ENCODE results near the gene E2F4.

E2F4 gene

DNA sequence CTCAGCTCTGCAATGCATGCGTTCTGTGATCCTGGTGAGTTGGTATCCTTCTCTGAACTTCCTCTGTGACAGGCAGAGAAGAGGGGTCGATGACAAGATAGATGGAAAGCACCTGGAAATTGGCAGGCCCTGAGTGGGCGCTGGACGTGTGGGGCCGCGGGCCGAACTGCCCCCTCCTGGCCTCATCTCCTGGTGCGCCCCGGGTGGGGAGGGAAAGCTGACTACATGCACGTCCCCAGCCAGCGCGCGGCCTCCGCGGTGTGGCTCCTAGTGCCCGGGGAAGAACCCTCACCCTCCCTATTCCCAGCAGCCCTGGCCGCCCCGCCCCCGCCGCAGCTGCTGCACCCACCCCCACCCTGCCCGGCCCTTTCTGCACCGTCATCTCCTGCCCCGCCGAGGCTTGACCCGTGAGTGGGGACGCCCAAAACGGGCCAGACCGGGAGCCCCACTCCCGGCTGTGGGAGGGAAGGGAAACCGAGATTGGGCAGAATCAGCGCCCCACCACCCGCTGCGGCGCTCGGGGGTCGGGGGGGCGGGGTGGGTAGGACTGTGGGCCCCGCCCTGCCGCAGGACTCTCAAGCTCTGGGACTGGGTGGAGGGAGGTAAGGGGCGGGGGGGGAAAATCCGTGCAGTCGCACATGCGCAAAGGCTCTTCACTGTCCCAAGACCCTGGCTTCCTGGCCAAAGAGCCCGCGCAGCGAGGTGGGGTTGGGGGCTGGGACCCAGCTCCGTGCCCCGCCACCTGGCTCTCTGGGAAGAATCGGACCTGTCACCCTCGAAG is 21.6 kb upstream of the E2F4 start, which contains the start of gene NOL3:
Gene NOL3 (plus strand): TSS at position 371 of the 781 bp plus-strand sequence.
- peak in 7 of 10 donors; percentile 46 to 95 (median 66) for DNase-seq
- intact Hi-C loops (cut with DNase I) = no loop called here

DNA sequence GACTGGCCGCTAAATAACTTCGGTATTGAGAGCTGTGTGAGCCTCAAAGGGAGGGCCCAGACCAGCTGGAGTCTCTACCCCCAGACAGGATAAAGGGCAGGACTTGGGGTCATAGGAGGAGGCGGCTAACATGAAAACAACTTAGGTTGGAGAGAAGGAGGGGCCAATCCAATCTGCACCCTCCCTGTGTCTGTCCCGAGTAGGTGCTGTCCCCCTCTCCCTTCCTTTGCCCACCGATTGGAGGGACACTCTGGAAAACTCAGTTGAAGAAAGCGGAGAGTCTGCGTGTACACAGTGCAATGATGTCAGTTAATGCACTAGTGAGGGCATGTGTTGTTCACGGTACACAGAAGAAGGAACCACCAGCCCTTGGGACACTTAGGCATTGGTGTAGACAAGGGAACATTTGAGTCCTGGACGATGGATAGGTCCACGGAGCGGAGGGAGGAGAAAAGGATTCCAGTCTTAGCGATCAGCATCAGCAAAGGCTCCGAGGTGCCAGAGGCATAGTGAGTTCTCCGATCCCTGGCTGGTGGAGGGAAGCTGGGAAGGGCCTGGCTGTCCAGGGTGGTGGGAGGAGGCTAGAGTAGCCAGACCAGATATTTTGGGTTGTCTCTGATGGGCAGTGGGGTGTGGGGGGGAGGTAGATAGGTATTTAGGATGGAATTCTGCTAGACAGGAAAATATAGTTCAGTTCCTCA is 20.9 kb upstream of the E2F4 start:
- no peak for DNase-seq
- intact Hi-C loops (cut with DNase I) = no loop called here

DNA sequence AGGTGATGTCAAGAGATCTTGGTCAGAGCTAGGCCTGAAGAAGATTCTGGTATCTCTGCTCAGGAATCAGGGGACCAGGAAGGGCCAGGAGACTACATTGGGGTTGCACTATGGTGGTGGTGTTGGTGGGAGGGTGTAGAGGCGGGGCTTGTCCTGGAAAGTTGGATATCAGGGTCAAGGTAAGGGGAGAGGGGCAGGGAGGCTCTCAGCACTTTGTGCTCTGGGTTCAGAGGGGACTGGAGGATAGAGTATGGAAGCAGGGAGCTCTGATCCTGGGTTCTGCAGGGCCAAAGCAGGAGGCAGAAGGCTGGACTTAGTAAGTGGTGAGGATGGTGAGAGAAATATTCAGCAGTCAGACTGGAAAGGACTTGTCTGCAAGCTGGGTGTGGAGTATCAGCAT is 18.6 kb upstream of the E2F4 start:
- intact Hi-C loops (cut with DNase I) = no loop called here
- DNase-seq = no peak

DNA sequence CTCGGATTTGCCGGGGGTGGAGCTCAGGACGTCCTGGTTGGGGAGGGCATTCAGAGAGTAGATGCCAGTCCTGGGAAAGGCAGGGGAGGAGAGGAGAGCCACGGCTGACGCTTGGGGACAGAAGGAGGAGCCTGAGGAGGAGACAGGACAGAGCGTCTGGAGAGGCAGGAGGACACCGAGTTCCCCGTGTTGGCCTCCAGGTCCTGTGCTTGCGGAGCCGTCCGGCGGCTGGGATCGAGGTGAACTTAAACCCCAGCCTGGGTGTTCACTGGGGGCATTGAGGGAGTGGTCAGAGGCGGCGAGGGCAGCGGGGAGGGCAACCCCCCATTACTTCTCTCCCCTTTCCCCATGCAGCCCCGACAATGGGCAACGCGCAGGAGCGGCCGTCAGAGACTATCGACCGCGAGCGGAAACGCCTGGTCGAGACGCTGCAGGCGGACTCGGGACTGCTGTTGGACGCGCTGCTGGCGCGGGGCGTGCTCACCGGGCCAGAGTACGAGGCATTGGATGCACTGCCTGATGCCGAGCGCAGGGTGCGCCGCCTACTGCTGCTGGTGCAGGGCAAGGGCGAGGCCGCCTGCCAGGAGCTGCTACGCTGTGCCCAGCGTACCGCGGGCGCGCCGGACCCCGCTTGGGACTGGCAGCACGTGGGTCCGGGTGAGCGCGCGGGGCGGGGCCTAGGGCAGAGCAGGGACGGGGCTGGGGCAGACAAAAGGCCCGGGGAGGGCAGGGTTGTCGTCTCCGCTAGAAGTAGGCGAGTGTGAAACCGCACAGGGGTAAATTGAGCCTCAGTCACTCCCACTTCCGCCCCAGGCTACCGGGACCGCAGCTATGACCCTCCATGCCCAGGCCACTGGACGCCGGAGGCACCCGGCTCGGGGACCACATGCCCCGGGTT is 17.9 kb upstream of the E2F4 start:
- peak; percentile 61 to 97 (median 85) for DNase-seq
- intact Hi-C loops (cut with DNase I) = no loop called here

DNA sequence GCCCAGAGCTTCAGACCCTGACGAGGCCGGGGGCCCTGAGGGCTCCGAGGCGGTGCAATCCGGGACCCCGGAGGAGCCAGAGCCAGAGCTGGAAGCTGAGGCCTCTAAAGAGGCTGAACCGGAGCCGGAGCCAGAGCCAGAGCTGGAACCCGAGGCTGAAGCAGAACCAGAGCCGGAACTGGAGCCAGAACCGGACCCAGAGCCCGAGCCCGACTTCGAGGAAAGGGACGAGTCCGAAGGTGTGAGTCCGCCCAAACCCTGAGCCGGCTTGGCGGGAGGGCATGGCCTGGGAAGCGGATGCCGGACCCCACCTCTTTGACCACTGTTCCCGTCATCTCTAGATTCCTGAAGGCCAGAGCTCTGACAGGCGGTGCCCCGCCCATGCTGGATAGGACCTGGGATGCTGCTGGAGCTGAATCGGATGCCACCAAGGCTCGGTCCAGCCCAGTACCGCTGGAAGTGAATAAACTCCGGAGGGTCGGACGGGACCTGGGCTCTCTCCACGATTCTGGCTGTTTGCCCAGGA is 17.2 kb upstream of the E2F4 start:
- DNase-seq = no peak
- intact Hi-C loops (cut with DNase I) = no loop called here

DNA sequence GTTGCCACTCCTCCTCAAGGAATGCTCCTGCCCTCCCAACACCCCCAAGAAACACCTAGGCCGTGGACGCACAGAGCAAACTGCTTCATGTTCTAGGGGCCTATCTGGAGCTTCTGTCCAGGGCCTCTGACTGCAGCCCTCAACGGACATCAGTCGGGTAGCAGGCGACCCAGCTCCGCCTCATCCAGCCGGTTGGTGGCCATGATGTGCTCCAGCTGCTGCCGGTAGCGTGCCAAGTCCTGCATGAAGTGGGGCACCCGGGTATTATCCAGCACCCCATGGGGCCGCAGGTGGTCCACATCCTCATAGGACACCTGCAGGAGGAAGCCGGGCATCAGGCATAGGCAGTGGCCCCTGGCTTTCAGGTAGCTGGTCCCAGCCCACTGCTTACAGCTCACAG is 15.3 kb upstream of the E2F4 start:
- intact Hi-C loops (cut with DNase I) = no loop called here
- DNase-seq = peak in 1 of 10 donors; percentile 85

DNA sequence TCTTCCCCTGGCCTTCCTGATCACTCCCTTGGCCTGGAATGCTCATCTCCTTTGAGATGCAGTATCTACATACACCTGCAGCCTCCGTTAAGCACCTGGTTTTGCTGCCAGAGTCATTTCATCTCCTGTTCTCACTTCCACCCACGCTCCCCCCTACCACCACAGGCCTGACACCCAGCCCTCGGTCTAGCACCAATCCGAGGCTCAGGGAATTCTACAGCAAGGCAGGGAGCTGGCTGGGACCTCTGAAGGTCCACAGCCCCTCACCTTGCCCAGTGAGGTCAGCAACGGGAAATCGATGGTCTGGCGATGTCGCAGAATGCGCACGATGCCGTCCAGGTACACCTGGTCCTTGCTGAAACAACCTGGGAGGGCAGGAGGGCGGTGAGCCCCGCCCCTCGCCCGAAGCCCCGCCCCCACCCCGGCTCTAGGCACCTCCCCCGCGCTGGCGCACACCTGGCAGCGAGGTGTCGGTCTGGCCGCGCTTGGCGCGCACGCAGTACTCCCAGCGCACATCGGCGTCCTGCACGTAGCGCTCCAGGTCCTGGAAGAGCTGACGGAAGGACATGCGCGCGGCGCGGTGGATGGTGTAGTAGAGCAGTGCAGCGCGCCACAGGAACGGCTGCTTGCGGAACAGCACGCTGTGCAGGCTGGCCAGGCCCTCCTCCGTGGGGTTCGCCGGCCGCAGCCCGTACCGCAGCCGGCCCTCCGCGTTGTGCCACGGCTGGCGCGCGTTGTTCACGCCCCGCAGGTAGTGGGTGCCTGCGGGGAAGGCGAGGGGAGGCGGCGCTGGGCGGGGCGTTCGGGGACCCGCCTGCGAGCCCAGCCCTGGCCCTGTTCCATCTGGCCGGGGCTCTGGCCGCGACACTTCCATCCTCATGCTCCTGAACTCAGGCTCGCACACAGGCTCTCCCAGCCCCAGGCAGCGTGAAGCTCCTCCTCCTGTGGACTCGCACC is 13.9 kb upstream of the E2F4 start:
- DNase-seq = peak in 9 of 10 donors; percentile 35 to 94 (median 74)
- intact Hi-C loops (cut with DNase I) = no loop called here

DNA sequence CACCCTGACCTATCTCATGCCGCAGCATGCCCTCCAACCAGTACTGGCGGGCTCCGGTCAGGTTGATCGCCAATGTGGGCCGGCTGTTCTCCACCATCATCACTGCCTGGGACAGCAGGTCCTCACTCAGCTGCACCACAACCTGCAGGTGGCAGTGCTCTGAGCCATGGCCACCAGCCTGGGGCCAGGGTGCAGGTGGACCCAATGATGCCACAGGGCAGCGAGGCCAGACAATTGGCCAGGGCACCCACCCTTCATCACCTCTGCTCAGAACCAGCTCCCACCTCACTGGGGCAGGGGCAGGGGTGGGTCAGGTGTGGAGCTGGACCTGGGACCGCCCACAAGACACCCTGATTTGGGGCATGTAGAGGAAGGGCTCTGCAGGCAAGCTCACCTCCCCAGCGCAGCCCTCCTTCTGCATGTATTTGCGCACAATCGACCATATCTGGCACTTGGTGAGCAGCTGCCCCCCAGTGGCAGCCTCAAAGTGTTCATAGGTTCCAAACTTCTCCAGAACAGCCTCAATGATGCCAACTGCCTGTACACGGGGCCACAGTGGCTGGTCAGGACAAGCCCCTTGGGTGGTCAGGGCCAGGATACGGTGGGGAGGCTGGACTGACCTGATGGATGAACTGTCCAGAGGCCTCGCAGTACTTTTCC is 12.4 kb upstream of the E2F4 start:
- intact Hi-C loops (cut with DNase I) = no loop called here
- DNase-seq = peak in 1 of 10 donors; percentile 86

DNA sequence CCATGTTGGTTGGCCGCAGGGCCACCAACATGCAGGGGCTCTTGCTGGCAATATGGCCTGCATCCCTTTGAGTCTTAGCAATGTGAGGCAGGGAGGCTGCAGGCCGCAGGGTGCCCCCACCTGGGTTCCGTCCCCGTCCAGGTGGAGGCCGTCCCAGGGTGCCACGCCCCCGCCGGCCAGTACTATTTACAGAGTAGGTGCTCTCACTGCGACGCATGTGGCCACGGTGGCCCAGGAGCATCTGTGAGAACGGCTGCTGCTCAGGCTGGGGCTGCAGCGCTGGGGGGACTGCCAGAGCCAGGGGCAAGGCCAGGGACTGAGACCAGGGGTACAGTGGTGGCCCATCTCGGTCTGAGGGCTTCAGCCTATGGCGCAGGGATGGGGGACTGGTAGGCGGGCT is 11.8 kb upstream of the E2F4 start:
- intact Hi-C loops (cut with DNase I) = no loop called here
- no peak for DNase-seq

DNA sequence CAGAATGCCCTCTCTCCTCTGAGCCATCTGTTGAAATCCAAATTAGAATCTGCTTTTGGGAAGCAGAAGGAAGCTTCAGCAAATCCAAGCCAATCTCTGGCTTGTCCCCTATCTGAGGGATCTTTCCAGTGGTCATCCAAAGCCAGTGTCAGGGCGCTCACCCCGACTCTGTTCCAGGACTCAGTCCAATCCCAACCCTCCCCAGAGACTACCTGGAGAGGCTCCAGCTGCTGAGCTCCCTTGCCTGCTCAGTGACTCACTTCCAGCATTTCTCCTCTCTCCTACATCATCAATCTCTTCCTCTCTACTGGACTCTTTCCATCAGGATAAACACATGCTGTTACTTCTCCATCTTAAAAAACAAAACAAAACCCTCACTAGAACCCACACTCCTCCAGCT is 10.6 kb upstream of the E2F4 start:
- no peak for DNase-seq
- intact Hi-C loops (cut with DNase I) = no loop called here

DNA sequence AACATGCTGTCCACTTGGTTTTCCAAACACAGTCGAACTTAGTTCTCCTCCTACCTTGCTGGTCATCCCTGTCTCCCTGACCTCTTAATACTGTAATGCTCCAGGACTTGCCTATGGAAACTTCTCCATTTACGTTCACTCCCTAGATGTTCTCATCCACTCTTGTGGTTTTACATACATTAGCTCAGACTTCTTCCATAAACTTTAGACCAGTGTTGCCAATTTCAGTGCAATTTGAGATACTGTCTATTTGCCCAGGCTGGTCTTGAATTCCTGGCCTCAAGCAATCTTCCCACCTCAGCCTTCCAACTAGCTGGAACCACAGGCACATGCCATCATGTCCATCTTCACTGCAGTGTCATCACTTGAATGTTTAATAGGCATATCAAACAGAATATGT is 9.7 kb upstream of the E2F4 start:
- no peak for DNase-seq
- intact Hi-C loops (cut with DNase I) = no loop called here

DNA sequence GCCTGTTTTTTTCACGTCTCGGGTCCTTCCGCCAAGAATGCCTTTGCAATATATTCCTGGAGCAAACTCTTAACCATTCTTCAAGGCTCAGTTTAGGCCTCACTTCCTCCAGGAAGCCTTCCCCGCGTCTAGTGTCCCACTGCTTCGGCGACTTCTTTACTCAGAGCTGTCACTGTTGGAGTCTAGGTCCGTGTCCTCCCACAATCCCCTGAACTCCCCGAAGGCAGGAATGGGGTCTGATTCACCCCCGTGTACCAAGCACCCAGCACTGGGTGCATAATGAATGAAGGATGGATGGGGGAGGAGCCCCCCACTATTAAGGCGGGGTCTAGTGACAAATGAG is 8.7 kb upstream of the E2F4 start:
- no peak for DNase-seq
- intact Hi-C loops (cut with DNase I) = no loop called here

DNA sequence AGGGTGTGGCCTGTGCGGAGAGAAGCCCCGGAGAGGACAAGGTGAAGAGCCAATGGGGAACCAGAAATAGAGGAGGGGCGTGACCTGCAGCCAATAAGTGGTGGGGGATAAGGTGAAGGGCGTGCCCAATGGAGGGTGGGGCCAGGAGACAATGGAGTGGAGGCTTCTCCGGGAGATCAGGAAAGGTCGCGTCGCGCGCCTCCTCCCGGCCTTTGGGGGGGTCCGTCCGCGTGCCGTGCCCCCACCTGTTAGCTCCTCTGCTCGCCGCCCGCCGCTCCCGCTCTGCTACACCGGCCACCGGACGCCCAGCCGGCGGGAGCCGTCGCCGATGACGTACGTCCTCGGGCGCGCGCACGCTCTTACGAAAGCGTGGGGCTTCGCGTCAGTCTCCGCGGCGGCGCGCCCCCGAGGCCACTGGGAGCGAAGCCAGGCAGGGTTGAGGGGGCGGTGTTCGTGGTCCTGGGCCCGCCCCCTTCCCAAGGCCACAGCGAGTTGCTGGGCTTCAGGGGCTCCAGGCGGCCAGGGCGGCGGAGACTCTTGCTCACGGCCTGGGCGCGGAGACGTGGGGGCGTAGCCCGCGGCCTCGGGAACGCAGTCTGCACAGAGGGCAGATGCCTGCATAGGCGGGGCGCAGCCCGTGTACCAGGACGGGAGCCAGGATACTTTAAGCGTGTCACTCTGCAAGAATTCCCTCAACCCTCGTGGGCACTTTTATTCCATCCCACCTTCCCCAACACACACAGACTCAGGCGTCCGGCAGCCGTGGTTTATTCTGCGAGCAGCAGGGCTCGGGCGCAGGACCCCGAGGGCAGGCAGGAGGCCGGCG is 8.1 kb upstream of the E2F4 start, which contains the start of gene MATCAP1:
Gene MATCAP1 (minus strand): TSS at position 337 of the 826 bp plus-strand sequence. CDS start 3,353 bp downstream, outside the sequence.
- intact Hi-C loops (cut with DNase I) = no loop called here
- DNase-seq = peak; percentile 87 to 99 (median 94)

DNA sequence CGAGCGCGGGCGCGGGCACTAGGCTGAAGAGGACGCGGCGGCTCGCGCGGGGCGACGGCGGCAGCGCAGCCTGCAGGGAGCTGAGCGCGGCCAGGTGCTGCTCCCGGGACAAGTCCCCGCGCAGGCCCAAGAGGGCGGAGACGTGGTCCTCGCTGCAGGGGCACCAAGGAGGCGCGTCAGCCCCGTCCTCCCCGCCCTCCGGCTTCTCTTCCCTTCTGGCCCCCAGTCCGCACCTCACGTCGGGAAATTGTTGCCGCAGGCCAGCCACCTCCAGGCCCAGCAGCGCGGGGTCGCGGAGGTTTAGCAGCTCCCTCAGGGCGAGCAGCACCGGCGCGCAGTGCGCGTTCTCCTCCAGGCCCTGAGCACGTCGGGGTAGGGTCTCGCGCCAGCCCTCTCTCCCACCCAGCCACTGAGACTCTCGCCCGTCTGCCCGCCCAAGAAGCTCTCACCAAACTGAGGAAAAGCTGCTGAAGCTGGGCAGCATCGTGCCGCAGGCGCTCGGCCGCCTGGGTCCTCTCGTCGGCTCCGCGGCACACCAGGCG is 7.4 kb upstream of the E2F4 start:
- intact Hi-C loops (cut with DNase I) = no loop called here
- DNase-seq = peak in 1 of 10 donors; percentile 39

DNA sequence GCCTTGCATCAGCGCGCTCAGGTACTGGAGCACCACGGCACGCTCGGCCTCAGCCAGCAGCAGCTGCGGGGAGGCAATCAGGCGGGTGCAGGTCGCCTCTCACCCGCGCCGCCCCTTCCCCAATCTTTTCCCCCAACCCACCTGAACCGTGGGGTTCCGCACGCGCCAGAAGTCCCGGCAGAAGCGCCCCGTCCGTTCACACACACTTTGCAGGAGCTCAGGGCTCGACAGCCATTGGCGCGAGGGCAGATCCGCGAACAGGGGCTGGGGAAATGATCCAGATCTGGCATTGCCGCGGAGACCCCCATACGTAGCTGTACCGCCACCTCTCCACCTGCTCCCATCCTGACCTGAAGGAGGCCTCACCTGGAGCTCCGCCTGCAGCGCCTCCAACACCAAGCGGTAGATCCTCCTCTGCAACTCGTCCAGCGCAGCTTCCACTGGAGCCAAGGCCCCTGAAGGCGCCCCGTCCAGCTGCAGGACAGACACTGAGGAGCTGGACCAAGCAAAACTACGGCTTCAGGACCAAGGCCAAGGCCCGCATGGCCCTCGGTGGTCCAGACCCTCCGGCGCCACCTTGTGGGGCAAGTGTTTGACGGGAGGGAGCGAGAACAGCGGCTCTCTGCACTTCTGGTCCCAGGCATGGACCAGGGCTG is 6.8 kb upstream of the E2F4 start:
- peak; percentile 66 to 97 (median 86) for DNase-seq
- intact Hi-C loops (cut with DNase I) = no loop called here

DNA sequence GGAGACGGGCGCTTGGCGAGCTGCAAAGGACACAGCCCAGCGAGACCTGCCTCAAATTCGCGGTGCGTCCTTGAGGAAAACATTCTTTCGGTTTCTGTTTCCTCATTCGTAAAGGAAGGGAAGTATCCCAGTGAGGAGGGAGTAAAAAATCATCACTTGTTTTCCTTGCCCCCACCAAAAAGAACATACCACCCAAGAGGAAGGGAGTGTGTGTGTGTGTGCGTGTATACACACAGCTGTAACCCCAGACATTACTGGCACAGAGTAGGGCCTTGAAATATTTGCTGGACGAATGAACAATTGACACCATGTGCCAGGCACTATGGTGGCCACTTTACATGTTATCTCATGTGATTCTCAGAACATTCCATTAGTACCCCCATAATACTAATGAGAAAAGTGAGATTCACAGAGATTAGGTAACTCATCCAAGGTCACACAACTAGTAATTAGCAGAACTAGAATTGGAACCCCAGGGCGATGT is 6.3 kb upstream of the E2F4 start:
- intact Hi-C loops (cut with DNase I) = no loop called here
- DNase-seq = no peak

DNA sequence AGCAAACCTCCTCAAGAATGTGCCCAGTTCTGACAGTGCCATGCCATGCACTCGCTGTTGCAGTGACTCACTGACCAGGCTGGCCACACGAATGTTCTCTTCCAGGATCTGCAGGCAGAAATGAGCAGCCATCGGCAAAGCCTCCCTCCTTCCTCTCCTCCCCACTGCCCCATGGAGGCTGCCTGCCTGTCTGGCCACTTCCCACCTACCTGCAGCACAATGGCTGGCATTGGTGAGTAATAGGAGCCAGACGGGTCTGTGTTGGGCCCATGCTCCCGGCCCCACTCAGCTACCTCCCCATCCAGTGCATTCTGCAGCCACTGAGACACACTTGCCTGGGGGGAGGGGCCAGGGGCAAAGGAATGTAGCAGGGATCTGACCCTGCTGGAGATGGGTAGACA is 5.4 kb upstream of the E2F4 start:
- no peak for DNase-seq
- intact Hi-C loops (cut with DNase I) = no loop called here
